SHP77 treated with DMSO at 0.1 percent for 48 hours (cell line): ENCODE measurements around the gene KRTAP4-7.
"Not testable (repeated sequence)": the region's sequence is repeated elsewhere in the genome, so short reads cannot be mapped to it uniquely, and the experiment has no call there.

Experiments used
- DNase-seq: peaks from one replicate; lab custom pipeline; 2025; lab: John Stamatoyannopoulos, UW

KRTAP4-7 gene

DNA sequence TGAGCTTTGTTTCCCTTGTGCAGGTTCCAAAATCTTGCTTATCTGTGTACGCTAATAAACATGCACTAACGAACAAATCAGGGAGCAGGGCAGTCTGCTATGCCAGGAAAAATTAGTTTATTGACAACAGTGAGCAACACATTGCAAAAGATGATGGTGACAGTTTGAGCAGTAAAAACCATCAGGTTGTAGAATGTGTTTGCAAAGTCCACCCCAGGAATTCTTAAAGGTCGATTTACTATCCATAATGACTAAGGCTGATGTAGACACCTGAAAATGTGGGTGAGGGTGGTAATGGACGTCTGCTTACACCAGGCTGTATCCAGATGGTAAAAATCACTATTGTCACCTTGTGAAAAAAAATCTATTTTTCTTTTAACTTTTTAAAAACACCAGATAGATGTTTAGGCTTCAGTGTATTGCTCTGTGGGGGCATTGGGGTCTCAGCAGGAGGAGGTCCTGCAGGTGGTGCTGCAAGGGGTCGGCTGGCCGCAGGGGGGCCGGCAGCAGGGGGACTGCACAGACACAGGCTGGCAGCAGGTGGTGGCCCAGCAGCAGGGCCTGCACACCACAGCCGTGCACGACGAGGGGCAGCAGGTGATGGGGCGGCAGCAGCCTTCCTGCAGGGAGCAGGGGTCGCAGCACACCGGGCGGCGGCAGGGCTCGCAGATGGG lies 18.8 kb upstream of the KRTAP4-7 start:
- DNase-seq: not testable (repeated sequence)

DNA sequence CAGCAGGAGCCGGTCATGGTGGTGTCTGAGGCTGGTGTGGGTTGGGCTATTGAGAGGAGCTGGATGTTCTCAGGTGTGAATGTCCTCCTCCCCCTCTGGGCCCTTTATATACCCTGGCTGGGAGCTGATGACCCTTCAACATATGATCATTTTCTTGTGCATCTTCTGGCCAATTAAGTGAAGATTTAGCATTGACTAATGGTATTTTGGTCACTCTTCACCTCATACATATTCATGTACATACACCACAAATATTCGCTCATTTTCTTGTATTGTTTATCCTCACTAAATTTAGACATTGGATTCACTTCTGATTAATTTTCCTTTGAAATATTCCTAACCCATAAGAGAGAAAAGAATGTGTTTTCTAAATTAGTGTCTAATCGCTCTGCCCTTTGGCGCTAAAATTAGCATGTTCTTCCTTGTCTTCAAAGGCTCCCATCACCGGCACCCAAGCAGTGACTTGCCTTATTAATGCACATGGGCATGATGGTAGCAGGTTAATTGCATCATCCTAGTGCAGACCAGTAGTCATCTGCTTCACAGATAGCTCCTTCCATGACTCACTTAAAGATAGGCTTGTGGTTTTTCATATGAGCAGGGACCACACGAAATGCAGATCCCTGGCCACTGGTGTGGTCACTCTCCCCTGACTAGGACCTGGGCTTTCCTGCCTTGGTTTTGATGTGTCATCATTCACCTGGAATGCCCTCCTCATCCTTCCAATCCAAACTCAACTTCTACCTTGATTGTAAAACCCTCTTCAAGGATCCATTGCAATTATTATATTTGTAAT lies 17.9 kb upstream of the KRTAP4-7 start, which contains the start of gene KRTAP2-4:
Gene KRTAP2-4, minus strand, starts transcription at position 51 of the 796 bp plus-strand sequence. Its CDS starts 34 bp downstream, at position 17.
- no peak for DNase-seq

DNA sequence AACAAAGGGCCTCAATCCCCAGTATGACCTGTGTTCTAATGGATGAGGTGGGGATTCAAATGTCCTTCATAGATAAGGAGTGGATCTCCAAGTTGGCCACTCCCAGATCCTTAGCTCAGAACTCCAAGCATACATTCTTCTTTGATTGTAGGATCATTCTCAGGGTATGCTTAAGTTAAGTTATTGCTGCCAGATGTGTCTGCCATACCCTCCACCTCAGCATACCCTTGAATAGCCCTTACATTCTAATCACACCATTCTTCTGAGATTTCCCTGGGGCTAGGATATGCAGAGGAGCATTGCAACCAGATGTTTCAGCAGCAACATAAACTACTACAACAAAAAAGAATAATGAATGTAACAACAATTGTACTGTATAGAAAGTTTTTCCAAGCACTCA lies 16.7 kb upstream of the KRTAP4-7 start:
- DNase-seq: no peak

DNA sequence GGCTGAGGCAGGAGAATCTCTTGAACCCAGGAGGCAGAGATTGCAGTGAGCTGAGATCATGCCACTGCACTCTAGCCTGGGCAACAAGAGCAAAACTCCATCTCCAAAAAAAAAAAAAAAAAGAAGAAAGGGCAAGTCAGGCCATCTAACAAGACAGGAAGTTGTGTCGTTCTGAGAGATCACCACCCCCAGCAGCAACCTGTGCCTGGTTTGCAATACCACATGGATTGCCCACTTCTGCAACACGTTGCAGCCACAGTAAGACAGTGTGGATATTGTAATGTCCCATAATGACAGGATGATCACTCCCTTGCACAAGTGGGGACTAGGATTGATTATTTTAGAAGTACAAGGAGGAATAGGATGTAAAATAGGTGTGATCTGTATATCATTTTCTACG lies 14.9 kb upstream of the KRTAP4-7 start:
- no peak for DNase-seq

DNA sequence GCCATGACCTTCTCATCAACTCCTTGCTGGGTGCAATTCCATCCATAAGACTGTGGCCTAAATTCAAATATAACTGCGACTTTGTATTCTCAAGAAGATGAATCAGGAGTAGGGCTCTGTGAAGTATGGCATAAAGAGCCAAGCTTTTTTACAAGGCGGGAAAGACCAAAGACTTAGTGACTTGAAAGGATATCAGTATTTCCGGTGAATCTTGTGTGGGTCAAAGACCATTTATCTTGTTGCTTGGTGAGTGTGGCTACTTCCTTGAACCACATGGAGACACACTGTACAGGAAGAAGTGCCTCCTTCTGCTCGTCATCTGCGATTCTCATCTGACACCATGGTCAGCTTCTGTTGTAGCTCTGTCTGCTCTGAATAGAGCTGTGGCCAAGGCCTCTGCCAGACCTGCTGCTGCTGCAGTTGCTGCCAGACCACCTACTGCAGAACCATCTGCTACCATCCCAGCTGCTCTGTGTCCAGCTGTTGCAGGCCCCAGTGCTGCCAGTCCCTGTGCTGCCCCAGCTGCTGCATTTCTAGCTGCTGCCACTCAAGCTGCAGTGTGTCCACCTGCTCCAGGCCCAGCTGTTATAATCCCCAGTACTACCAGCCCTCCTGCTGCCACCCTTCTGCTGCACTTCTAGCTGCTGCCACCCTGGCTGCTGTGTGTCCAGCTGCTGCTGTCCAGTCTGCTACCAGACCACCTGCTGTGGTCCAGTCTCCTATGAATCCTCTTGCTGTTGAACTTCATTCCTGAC lies 12.2 kb upstream of the KRTAP4-7 start:
- no peak for DNase-seq

DNA sequence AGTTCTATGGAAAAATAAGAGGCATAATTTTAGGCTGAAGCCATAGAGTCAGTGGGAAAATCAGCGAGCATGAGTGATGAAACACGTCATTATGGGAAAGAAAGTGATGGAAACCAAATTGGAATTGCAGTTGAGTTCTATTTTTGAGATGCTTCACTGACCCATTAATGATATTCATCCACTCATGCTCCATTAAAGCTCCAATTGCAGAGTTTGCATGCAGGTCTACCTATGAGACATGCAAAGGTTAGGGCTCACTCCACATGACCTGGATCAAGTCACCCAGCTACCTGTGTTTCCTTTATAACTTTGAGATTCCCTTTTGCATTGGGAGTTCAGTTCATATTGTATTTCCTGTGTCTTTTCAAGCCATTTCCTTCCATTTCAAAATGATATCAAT lies 10.3 kb upstream of the KRTAP4-7 start:
- no peak for DNase-seq

DNA sequence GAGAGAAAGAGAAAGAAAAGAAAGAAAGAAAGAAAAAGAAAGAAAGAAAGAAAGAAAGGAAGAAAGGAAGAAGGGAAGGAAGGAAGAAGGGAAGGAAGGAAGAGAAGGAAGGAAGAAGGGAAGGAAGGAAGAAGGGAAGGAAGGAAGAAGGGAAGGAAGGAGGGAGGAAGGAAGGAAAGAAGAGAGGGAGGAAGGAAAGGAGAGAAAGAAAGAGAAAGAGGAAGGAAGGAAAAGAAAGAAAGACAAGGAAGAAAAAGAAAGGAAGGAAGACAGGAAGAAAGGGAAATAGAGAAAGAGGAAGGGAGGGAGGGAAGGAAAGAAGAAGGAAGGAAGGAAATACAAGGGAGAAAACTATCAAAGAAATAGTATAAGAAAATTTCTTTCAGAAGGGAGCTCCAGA lies 7.2 kb upstream of the KRTAP4-7 start:
- no peak for DNase-seq

DNA sequence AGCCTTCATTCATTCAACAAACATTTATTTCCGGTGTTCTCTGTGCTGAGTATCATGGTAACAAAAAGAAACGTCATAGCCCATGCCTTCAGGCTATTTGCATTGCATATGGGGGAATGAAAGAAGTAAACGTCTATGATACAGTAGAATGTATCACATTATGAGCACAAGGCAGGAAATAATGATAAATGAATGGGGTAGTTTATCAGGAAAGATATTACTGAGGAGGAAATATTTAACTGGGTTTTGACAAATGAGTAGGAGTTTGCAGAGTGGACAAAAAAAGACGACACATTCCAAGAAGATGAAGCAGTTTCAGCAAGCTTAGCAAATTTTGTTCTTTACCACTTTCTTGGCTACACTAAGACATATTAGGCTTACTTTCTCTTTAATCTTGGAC lies 1.3 kb upstream of the KRTAP4-7 start:
- DNase-seq: no peak

DNA sequence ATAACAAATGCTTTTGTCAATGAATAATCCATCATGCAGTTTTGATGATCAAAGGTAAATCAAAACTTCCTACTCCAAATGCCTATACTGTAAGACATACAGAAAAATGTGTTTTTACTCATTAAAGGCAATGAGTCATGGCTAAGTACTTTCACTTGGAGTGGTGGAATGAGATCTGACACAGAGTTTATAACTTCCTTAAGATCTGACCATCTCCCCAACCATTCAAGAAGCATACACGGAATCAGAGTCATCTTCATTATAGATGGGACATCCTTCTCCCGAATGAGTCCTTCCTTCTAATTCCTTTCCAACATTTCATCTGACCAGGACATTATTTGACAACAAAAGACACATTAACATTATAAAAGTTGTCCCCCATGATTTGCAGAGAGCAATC lies 523 bp upstream of the KRTAP4-7 start:
- DNase-seq: not testable (repeated sequence)

DNA sequence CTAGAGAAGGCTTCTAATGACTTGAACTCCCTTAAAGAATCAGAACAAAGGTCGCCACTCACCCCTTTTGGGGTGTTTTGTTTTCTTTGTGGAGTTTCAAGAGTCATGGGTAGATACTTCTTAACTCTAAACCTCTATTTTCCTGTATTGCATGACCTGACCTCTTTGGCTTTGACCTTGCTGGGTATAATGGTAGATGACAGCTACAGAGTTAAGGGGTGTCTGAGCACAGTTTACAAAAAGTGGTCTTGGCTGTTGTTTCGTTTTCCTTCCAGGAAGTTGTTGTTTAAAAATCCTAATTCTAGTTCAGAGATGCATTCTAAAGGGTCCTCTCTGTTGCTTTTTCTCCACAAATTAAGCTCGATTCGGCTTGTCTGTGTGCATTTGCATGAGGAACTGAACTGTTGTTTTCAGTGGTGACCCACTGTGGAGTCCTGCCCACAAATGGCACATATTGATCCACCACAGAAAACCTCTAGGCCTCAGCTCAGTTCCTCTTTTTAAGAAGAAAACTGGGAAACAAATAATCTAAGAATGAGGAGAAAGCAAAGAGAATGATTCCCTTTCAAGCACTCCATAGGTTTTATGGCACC lies 4.9 kb downstream of the KRTAP4-7 start:
- DNase-seq: not testable (repeated sequence)

DNA sequence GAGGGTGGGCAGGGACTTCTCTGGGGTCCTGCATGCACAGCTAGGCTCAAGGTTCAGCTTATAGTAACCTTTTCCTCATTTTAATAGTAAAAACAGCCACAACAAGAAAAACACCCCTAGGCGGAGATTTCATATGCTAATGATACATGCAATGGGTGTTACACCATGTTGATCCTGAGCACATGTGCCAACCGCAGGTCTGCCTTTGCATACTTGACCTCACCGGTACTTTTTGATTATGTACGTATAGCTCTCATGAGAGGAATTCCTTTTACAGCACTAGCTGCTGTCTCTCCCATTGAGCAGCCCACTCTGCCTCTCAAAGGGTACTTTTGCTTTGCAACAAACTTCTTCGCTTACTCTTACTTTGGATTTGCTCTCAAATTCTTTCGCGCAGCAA lies 12.1 kb downstream of the KRTAP4-7 start:
- DNase-seq: no peak

DNA sequence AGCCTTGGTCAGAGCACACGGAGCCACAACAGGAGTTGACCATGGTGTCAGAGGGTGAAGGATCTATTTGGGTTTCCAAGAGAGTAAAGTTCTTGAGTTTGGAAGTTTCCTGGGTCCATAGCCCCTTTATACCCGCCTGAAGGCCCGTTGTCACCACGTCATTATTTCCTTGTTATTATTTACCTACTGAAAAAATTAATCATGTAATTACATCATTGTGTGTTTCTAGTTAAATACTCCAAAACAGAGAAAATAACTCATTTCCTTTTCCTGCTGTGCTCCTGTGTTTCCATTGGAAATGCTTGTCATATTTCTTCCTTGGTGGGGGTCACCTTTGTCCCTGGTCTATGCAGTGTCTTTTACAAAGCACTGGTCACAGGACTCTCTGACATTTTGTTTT lies 14.1 kb downstream of the KRTAP4-7 start, which contains the start of gene KRTAP4-8:
Gene KRTAP4-8, minus strand, starts transcription at position 101 of the 400 bp plus-strand sequence. Its CDS starts 58 bp downstream, at position 43.
- DNase-seq: no peak

DNA sequence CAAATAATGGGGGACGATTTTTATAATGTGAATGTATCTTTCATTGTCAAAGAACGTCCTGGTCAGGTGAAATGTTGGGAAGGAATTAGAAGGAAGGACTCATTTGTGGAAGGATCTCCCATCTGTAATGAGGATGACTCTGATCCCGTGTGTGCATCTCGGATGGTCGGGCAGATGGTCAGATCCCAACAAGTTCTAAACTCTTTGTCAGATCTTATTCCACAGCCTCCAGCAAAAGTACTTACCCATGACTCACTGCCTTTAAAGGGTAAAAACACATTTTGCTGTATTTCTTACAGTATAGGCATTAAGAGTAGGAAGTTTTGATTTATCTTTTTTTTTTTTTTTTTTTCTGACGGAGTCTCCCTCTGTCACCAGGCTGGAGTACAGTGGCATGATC lies 14.5 kb downstream of the KRTAP4-7 start:
- no peak for DNase-seq

DNA sequence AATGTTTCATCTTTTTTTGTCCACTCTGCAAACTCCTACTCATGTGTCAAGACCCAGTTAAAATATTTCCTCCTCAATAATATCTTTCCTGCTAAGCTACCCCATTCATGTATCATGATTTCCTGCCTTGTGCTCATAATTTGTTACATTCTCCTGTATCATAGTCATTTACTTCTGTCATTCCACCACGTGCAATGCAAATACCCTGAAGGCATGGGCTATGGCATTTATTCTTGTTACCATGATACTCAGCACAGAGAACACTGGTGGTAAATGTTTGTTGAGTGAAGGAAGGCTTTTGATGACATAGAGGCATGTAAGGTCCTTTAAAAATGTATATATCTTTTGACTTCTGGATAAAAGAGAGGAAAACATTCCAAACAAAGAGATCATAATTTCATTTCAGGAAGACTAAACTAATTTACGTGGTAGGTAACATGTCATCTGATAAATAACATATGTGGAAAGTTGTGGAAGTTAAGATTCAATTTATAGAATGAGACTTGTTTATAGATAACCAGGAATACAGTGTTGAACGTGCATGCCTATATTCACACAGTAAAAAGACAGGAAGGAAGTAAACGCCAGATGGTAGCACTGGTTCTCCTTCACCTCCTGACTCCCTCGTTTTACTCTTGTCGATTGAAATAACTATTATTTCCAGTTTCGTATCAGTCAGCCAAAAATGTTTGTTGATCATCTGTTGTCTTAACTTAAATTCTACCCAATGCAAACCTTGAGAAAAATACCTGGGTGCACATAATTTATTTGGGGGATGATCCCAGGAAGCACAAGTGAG lies 15.9 kb downstream of the KRTAP4-7 start:
- DNase-seq: not testable (repeated sequence)

DNA sequence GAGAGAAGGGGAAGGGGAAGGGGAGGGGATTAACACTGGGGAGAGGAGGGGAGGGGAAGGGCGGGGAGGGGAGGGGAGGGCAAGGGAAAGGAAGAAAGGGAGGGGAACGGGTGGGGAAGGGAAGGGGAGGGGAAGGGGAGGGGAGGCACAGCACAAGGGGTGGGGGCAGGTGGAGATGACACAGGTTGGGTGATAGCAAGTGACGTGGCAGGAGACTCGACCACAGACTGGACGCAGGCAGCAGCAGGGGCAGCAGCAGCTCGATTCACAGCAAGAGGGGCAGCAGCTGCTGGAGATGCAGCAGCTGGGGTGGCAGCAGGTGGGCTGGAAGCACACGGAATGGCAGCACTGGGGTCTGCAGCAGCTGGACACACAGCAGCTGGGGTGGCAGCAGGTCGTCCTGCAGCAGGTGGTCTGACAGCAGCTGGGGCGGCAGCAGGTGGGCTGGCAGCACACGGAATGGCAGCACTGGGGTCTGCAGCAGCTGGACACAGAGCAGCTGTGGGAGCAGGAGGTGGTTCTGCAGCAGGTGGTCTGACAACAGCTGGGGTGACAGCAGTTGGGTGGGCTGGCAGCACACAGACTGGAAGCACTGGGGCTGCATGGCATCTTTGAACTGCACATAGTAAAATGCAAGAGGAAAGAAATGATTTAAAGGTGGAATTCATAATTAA lies 17.8 kb downstream of the KRTAP4-7 start, which contains the start of gene KRTAP4-16:
Gene KRTAP4-16, minus strand, starts transcription at position 624 of the 674 bp plus-strand sequence. Its CDS starts 0 bp downstream, at position 624.
- no peak for DNase-seq

DNA sequence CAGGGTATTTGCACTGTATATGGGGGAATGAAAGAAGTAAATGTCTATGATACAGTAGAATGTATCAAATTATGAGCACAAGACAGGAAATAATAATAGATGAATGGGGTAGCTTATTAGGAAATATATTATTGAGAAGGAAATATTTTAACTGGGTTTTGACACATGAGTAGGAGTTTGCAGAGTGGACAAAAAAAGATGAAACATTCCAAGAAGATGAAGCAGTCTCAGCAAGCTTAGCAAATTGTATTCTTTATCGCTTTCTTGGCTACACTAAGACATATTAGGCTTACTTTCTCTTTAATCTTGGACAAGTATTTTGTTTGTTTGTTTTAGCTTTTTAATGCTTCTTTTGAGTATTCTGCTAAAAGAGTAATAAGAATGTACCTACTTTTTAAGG lies 19.9 kb downstream of the KRTAP4-7 start:
- no peak for DNase-seq

DNA sequence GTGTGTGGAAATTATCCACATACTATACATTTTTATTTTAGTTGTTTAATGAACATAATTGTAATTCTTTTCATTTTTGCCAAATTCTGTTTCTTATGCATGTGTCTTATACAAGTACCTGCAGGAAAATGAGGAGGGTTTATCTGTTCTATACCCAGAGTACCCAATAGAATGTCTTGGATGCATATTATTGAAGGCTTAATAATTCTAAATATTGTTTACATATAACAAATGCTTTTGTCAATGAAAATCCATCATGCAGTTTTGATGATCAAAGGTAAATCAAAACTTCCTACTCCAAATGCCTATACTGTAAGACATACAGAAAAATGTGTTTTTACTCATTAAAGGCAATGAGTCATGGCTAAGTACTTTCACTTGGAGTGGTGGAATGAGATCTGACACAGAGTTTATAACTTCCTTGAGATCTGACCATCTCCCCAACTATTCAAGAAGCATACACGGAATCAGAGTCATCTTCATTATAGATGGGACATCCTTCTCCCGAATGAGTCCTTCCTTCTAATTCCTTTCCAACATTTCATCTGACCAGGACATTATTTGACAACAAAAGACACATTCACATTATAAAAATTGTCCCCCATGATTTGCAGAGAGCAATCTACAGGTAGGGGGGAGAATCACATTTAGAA lies 20.6 kb downstream of the KRTAP4-7 start:
- not testable (repeated sequence) for DNase-seq

DNA sequence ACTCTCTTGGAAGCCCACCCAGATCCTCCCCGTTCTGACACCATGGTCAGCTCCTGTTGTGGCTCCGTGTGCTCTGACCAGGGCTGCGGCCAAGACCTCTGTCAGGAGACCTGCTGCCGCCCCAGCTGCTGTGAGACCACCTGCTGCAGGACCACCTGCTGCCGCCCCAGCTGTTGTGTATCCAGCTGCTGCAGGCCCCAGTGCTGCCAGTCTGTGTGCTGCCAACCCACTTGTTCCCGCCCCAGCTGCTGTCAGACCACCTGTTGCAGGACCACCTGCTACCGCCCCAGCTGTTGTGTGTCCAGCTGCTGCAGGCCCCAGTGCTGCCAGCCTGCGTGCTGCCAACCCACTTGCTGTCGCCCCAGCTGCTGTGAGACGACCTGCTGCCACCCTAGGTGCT lies 21.4 kb downstream of the KRTAP4-7 start, which contains the start of gene KRTAP4-9:
Gene KRTAP4-9, plus strand, starts transcription at position 43 of the 400 bp plus-strand sequence. Its CDS starts 0 bp downstream, at position 43.
- DNase-seq: not testable (repeated sequence)

DNA sequence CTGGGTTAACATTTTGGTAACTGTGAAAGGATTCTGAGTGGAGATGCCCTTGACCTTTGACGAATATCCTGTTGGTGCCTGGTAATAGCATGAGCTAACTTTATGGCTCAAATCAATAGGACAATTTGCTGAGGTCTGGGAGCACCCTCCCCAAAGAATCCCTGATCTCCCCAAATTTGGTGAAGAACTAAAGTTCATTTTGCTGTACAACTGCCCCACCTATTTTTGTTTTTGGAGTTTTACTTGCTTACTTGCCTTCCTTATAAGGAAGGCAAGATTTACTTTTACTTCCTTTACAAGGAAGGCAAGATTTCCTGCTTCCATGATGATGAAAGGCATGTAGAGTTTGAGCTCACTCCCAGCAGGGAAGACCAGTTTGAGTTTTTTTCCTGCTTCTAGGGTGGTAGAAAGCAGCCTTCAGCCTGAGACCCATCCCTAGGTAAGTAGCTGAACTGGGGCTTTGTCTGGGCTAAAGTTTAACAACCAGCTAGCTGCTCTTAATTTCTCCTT lies 24.0 kb downstream of the KRTAP4-7 start:
- DNase-seq: no peak
